ENCODE measurements around the gene BCL2L14.

BCL2L14 gene

DNA sequence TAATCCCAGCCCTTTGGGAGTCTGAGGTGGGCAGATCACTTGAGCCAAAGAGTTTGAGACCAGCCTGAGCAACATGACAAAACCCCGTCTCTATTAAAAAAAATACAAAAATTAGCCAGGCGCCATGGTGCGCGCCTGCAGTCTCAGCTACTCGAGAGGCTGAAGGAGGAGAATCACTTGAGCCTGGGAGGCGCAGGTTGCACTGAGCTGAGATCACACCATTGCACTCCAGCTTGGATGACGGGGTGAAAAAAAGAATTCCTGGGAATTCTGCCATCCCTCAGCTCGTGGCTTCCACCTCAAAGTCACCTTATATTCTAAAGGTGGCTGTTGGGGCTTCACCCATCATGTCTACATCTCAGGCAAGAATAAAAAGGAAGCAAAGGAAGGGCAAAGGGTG lies 12.9 kb downstream of the BCL2L14 start:
- Histone ChIP-seq H3K9me3 (no peaks in the 10 kb centered on the region), H3K27me3 (no peaks in the 10 kb centered on the region), H3K4me1 (ENCODE audit: control insufficient read depth in 1 of 2, insufficient read depth in 1 of 2, low read depth in 1 of 2, low read length in 1 of 2) (no peaks in the 10 kb centered on the region), H3K27ac (no peak overlapping the region), H3K36me3 (no peaks in the 10 kb centered on the region), H3K4me3 (ENCODE audit: low read depth in 1 of 2, low read length in 1 of 2) (no peak overlapping the region)
- TF ChIP-seq, protein P1, sequence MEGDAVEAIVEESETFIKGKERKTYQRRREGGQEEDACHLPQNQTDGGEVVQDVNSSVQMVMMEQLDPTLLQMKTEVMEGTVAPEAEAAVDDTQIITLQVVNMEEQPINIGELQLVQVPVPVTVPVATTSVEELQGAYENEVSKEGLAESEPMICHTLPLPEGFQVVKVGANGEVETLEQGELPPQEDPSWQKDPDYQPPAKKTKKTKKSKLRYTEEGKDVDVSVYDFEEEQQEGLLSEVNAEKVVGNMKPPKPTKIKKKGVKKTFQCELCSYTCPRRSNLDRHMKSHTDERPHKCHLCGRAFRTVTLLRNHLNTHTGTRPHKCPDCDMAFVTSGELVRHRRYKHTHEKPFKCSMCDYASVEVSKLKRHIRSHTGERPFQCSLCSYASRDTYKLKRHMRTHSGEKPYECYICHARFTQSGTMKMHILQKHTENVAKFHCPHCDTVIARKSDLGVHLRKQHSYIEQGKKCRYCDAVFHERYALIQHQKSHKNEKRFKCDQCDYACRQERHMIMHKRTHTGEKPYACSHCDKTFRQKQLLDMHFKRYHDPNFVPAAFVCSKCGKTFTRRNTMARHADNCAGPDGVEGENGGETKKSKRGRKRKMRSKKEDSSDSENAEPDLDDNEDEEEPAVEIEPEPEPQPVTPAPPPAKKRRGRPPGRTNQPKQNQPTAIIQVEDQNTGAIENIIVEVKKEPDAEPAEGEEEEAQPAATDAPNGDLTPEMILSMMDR (IDR thresholded peaks at IDR 0.05), result no peak

DNA sequence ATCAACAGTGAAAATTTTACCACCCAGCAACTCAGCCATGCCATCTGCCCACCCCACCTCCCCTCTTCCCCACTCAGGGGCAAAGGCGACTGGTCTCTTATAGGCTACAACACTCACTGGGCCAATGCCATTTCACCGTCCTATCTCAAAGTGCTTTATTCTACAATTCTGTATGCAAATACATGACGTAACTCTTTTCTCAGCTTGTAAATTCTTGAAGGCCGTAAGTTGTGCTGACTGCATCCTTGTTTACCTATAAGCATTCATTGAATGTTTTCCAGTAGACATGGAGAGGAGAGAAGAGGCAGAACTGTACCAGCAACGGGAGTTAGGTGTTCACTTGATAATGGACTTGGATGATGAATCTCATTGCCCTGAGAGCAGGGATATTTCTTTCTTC lies 15.6 kb downstream of the BCL2L14 start:
- Histone ChIP-seq H3K27me3 (no peaks in the 10 kb centered on the region), H3K4me1 (ENCODE audit: control insufficient read depth in 1 of 2, insufficient read depth in 1 of 2, low read depth in 1 of 2, low read length in 1 of 2) (no peaks in the 10 kb centered on the region), H3K4me3 (ENCODE audit: low read depth in 1 of 2, low read length in 1 of 2) (no peak overlapping the region), H3K9me3 (no peaks in the 10 kb centered on the region), H3K36me3 (no peaks in the 10 kb centered on the region), H3K27ac (no peak overlapping the region)
- TF ChIP-seq, protein P1 (IDR thresholded peaks at IDR 0.05), result no peak

DNA sequence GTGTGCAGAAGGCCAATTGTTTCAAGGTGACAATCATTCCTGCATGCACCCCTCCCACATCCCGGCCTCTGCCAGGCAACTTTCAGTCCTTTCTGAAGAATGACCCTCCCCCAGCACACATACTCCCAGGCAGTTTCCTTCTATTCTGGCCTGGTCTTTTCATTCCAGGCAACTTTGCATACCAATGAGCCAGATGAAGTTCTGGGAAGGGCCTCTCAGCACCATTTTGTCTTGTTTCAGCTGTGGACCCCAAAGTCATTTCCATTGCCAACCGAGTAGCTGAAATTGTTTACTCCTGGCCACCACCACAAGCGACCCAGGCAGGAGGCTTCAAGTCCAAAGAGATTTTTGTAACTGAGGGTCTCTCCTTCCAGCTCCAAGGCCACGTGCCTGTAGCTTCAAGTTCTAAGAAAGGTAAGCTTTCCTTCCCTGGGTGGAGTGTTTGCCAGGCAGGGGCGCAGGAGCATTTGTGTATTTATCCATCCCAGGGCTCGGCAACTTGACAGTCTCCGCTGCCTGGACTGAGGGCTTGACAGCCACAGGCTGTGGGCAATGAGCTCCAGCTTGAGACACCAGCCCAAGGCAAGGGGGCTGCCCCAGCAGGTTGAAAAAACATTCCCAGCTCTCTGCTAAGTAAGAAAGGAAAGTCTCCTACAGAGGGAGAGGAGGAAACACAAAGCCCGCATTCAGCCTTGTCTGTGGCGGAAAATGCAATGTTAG lies 16.4 kb downstream of the BCL2L14 start:
- no peaks in the 10 kb centered on the region for H3K36me3 ChIP-seq
- H3K27ac ChIP-seq, result no peak overlapping the region
- H3K9me3 ChIP-seq, result no peaks in the 10 kb centered on the region
- H3K4me3 ChIP-seq (ENCODE audit: low read depth in 1 of 2, low read length in 1 of 2), result no peak overlapping the region
- peaks cover 3% of the 10 kb centered on the region for H3K27me3 ChIP-seq
- TF ChIP-seq, protein P1 (IDR thresholded peaks at IDR 0.05), result no peak
- no peaks in the 10 kb centered on the region for H3K4me1 ChIP-seq (ENCODE audit: control insufficient read depth in 1 of 2, insufficient read depth in 1 of 2, low read depth in 1 of 2, low read length in 1 of 2)

DNA sequence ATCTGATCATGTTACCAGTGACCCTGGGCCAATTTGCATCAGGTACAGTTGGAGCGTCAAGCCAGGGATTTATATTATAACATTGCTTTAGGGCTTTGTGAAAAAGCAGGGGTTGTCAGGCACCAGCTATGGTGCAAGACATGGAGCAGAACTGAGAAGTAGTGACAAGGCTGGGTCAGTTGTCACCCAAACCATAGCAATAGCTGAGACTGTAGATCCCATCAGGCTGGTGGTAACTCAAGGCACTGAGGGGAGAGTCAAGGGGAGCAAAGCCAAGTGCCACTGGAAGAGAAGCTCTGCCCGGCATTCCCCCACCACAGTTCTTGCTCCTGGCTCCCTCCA lies 16.9 kb downstream of the BCL2L14 start:
- Histone ChIP-seq H3K4me1 (ENCODE audit: control insufficient read depth in 1 of 2, insufficient read depth in 1 of 2, low read depth in 1 of 2, low read length in 1 of 2) (no peaks in the 10 kb centered on the region), H3K27me3 (peaks cover 4% of the 10 kb centered on the region), H3K27ac (no peak overlapping the region), H3K36me3 (no peaks in the 10 kb centered on the region), H3K9me3 (no peaks in the 10 kb centered on the region), H3K4me3 (ENCODE audit: low read depth in 1 of 2, low read length in 1 of 2) (no peak overlapping the region)
- TF ChIP-seq, protein P1 (IDR thresholded peaks at IDR 0.05), result no peak

DNA sequence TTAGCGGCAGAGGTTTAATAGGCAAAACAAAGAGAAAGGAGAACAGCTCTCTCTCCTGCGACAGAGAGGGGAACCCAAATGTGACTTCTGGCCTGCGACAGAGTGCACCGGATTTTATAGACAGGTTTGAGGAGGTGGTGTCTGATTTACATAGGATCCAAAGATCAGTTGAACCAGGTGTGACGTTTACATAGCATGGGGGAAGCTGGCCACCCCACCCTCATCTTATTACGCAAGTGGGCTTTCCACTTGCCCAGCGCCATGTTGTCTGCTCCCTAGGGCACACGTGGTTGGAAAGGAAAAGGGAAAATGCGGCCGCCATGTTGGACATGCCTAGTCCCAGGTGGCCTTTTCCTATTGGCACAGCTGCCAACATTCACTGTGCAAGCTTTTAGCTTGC lies 17.4 kb downstream of the BCL2L14 start:
- TF ChIP-seq, protein P1 (IDR thresholded peaks at IDR 0.05), result no peak
- Histone ChIP-seq H3K27me3 (peaks cover 4% of the 10 kb centered on the region), H3K36me3 (no peaks in the 10 kb centered on the region), H3K27ac (no peak overlapping the region), H3K4me1 (ENCODE audit: control insufficient read depth in 1 of 2, insufficient read depth in 1 of 2, low read depth in 1 of 2, low read length in 1 of 2) (no peaks in the 10 kb centered on the region), H3K4me3 (ENCODE audit: low read depth in 1 of 2, low read length in 1 of 2) (no peak overlapping the region), H3K9me3 (no peaks in the 10 kb centered on the region)
